Gastrocnemius medialis (tissue), 4 donors: Measurements from ENCODE around the gene KIT.

Experiments
- POLR2A ChIP-seq, 2 donors: fragments of 450-650 bp; IDR thresholded peaks; one replicate each; pipeline ENCODE4 v1.6.1; 2017; ENCODE audit warnings: antibody characterized with exemption in 2 of 2, mild to moderate bottlenecking in 2 of 2, moderate library complexity in 2 of 2
- TF ChIP-seq, protein P1 (sequence below), 5 experiments: fragments of 450-650 bp in 3 of 5; fragments of 200-600 bp in 2 of 5; sonication (generic) in 2 of 5; IDR thresholded peaks in 4 of 5; conservative IDR thresholded peaks in 1 of 5; 1 replicate in 4 of 5; 2 replicates in 1 of 5; pipeline ENCODE4 v1.5.1; 2016 to 2019; ENCODE audit warnings: antibody characterized with exemption in 5 of 5, mild to moderate bottlenecking in 3 of 5, moderate library complexity in 3 of 5

GRCh38 chr4:54716478-54717065 is 58.8 kb downstream of the KIT start:
- TF ChIP-seq, protein P1, sequence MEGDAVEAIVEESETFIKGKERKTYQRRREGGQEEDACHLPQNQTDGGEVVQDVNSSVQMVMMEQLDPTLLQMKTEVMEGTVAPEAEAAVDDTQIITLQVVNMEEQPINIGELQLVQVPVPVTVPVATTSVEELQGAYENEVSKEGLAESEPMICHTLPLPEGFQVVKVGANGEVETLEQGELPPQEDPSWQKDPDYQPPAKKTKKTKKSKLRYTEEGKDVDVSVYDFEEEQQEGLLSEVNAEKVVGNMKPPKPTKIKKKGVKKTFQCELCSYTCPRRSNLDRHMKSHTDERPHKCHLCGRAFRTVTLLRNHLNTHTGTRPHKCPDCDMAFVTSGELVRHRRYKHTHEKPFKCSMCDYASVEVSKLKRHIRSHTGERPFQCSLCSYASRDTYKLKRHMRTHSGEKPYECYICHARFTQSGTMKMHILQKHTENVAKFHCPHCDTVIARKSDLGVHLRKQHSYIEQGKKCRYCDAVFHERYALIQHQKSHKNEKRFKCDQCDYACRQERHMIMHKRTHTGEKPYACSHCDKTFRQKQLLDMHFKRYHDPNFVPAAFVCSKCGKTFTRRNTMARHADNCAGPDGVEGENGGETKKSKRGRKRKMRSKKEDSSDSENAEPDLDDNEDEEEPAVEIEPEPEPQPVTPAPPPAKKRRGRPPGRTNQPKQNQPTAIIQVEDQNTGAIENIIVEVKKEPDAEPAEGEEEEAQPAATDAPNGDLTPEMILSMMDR (IDR thresholded peaks at IDR 0.05 in 4 of 5, conservative IDR thresholded peaks at IDR 0.05 in 1 of 5) = no peak
- no peak for TF ChIP-seq POLR2A (IDR thresholded peaks at IDR 0.05)
